ENCODE measurements around the gene CITED4.

Gene CITED4

GRCh38 chr1:40840526-40841323 is 21.4 kb downstream of the CITED4 start:
- peaks cover 0 to 23% of the 10 kb centered on the region in 2 donors for H3K36me3 ChIP-seq (ENCODE audit: control insufficient read depth in 1 of 2, insufficient read depth in 2 of 2, low read length in 2 of 2)
- H3K9me3 ChIP-seq (ENCODE audit: control insufficient read depth in 1 of 2, low read length in 2 of 2): no peaks in the 10 kb centered on the region
- H3K4me1 ChIP-seq (ENCODE audit: control insufficient read depth in 1 of 2, insufficient read depth in 2 of 2, low read length in 2 of 2): no peaks in the 10 kb centered on the region
- H3K4me3 ChIP-seq (ENCODE audit: low read depth in 1 of 2, low read length in 2 of 2): no peak overlapping the region
- H3K27me3 ChIP-seq (ENCODE audit: low read depth, low read length): no peaks in the 10 kb centered on the region
- H3K27ac ChIP-seq (ENCODE audit: low read length): no peak overlapping the region

- H3K4me3 ChIP-seq (ENCODE audit: low read depth in 1 of 2, low read length in 2 of 2): no peak overlapping the region
- H3K4me1 ChIP-seq (ENCODE audit: control insufficient read depth in 1 of 2, insufficient read depth in 2 of 2, low read length in 2 of 2): no peaks in the 10 kb centered on the region
- no peaks in the 10 kb centered on the region for H3K27me3 ChIP-seq (ENCODE audit: low read depth, low read length)
- peaks cover 0 to 25% of the 10 kb centered on the region in 2 donors for H3K36me3 ChIP-seq (ENCODE audit: control insufficient read depth in 1 of 2, insufficient read depth in 2 of 2, low read length in 2 of 2)
- no peaks in the 10 kb centered on the region for H3K9me3 ChIP-seq (ENCODE audit: control insufficient read depth in 1 of 2, low read length in 2 of 2)
- H3K27ac ChIP-seq (ENCODE audit: low read length): no peak overlapping the region
Observed at GRCh38 chr1:40839943-40840335, 22.2 kb downstream of the CITED4 start.

- peaks cover 0 to 30% of the 10 kb centered on the region in 2 donors for H3K36me3 ChIP-seq (ENCODE audit: control insufficient read depth in 1 of 2, insufficient read depth in 2 of 2, low read length in 2 of 2)
- no peaks in the 10 kb centered on the region for H3K27me3 ChIP-seq (ENCODE audit: low read depth, low read length)
- H3K4me3 ChIP-seq (ENCODE audit: low read depth in 1 of 2, low read length in 2 of 2): no peak overlapping the region
Observed at GRCh38 chr1:40838980-40839942, 22.9 kb downstream of the CITED4 start.

GRCh38 chr1:40838045-40838979 is 23.9 kb downstream of the CITED4 start:
- Histone ChIP-seq H3K9me3 (ENCODE audit: control insufficient read depth in 1 of 2, low read length in 2 of 2) (no peaks in the 10 kb centered on the region), H3K27me3 (ENCODE audit: low read depth, low read length) (no peaks in the 10 kb centered on the region), H3K4me3 (ENCODE audit: low read depth in 1 of 2, low read length in 2 of 2) (no peak overlapping the region), H3K36me3 (ENCODE audit: control insufficient read depth in 1 of 2, insufficient read depth in 2 of 2, low read length in 2 of 2) (peaks cover 0 to 33% of the 10 kb centered on the region in 2 donors), H3K27ac (ENCODE audit: low read length) (no peak overlapping the region), H3K4me1 (ENCODE audit: control insufficient read depth in 1 of 2, insufficient read depth in 2 of 2, low read length in 2 of 2) (no peaks in the 10 kb centered on the region)

More at GRCh38 chr1:40838980-40839942, 22.9 kb downstream of the CITED4 start:
- Histone ChIP-seq H3K9me3 (ENCODE audit: control insufficient read depth in 1 of 2, low read length in 2 of 2) (no peaks in the 10 kb centered on the region), H3K4me1 (ENCODE audit: control insufficient read depth in 1 of 2, insufficient read depth in 2 of 2, low read length in 2 of 2) (no peaks in the 10 kb centered on the region), H3K27ac (ENCODE audit: low read length) (no peak overlapping the region)

- Histone ChIP-seq H3K27me3 (ENCODE audit: low read depth, low read length) (no peaks in the 10 kb centered on the region), H3K9me3 (ENCODE audit: control insufficient read depth in 1 of 2, low read length in 2 of 2) (no peaks in the 10 kb centered on the region), H3K27ac (ENCODE audit: low read length) (no peak overlapping the region), H3K36me3 (ENCODE audit: control insufficient read depth in 1 of 2, insufficient read depth in 2 of 2, low read length in 2 of 2) (peaks cover 0 to 36% of the 10 kb centered on the region in 2 donors), H3K4me3 (ENCODE audit: low read depth in 1 of 2, low read length in 2 of 2) (no peak overlapping the region), H3K4me1 (ENCODE audit: control insufficient read depth in 1 of 2, insufficient read depth in 2 of 2, low read length in 2 of 2) (no peaks in the 10 kb centered on the region)
Observed at GRCh38 chr1:40837601-40838000, 24.6 kb downstream of the CITED4 start.

- Histone ChIP-seq H3K9me3 (ENCODE audit: control insufficient read depth in 1 of 2, low read length in 2 of 2) (no peaks in the 10 kb centered on the region), H3K4me1 (ENCODE audit: control insufficient read depth in 1 of 2, insufficient read depth in 2 of 2, low read length in 2 of 2) (no peaks in the 10 kb centered on the region), H3K4me3 (ENCODE audit: low read depth in 1 of 2, low read length in 2 of 2) (no peak overlapping the region), H3K27ac (ENCODE audit: low read length) (no peak overlapping the region), H3K27me3 (ENCODE audit: low read depth, low read length) (no peaks in the 10 kb centered on the region), H3K36me3 (ENCODE audit: control insufficient read depth in 1 of 2, insufficient read depth in 2 of 2, low read length in 2 of 2) (peaks cover 0 to 37% of the 10 kb centered on the region in 2 donors)
Observed at GRCh38 chr1:40836283-40836682, 25.9 kb downstream of the CITED4 start.

- no peaks in the 10 kb centered on the region for H3K9me3 ChIP-seq (ENCODE audit: control insufficient read depth in 1 of 2, low read length in 2 of 2)
- no peak overlapping the region for H3K4me3 ChIP-seq (ENCODE audit: low read depth in 1 of 2, low read length in 2 of 2)
- H3K36me3 ChIP-seq (ENCODE audit: control insufficient read depth in 1 of 2, insufficient read depth in 2 of 2, low read length in 2 of 2): peaks cover 0 to 48% of the 10 kb centered on the region in 2 donors
- no peaks in the 10 kb centered on the region for H3K4me1 ChIP-seq (ENCODE audit: control insufficient read depth in 1 of 2, insufficient read depth in 2 of 2, low read length in 2 of 2)
- no peaks in the 10 kb centered on the region for H3K27me3 ChIP-seq (ENCODE audit: low read depth, low read length)
- H3K27ac ChIP-seq (ENCODE audit: low read length): no peak overlapping the region
Observed at GRCh38 chr1:40834968-40835545, 27.1 kb downstream of the CITED4 start.

GRCh38 chr1:40833979-40834378 is 28.2 kb downstream of the CITED4 start:
- no peaks in the 10 kb centered on the region for H3K9me3 ChIP-seq (ENCODE audit: control insufficient read depth in 1 of 2, low read length in 2 of 2)
- H3K27ac ChIP-seq (ENCODE audit: low read length): no peak overlapping the region
- no peaks in the 10 kb centered on the region for H3K4me1 ChIP-seq (ENCODE audit: control insufficient read depth in 1 of 2, insufficient read depth in 2 of 2, low read length in 2 of 2)
- H3K36me3 ChIP-seq (ENCODE audit: control insufficient read depth in 1 of 2, insufficient read depth in 2 of 2, low read length in 2 of 2): peaks cover 0 to 41% of the 10 kb centered on the region in 2 donors
- no peaks in the 10 kb centered on the region for H3K27me3 ChIP-seq (ENCODE audit: low read depth, low read length)
- H3K4me3 ChIP-seq (ENCODE audit: low read depth in 1 of 2, low read length in 2 of 2): no peak overlapping the region

- Histone ChIP-seq H3K4me1 (ENCODE audit: control insufficient read depth in 1 of 2, insufficient read depth in 2 of 2, low read length in 2 of 2) (no peaks in the 10 kb centered on the region), H3K27ac (ENCODE audit: low read length) (no peak overlapping the region), H3K4me3 (ENCODE audit: low read depth in 1 of 2, low read length in 2 of 2) (no peak overlapping the region), H3K27me3 (ENCODE audit: low read depth, low read length) (no peaks in the 10 kb centered on the region), H3K9me3 (ENCODE audit: control insufficient read depth in 1 of 2, low read length in 2 of 2) (no peaks in the 10 kb centered on the region), H3K36me3 (ENCODE audit: control insufficient read depth in 1 of 2, insufficient read depth in 2 of 2, low read length in 2 of 2) (peaks cover 0 to 34% of the 10 kb centered on the region in 2 donors)
Observed at GRCh38 chr1:40831001-40831732, 31.0 kb downstream of the CITED4 start.

GRCh38 chr1:40830419-40830943 is 31.7 kb downstream of the CITED4 start:
- H3K4me3 ChIP-seq (ENCODE audit: low read depth in 1 of 2, low read length in 2 of 2): no peak overlapping the region
- H3K9me3 ChIP-seq (ENCODE audit: control insufficient read depth in 1 of 2, low read length in 2 of 2): no peaks in the 10 kb centered on the region
- peaks cover 0 to 34% of the 10 kb centered on the region in 2 donors for H3K36me3 ChIP-seq (ENCODE audit: control insufficient read depth in 1 of 2, insufficient read depth in 2 of 2, low read length in 2 of 2)
- no peaks in the 10 kb centered on the region for H3K4me1 ChIP-seq (ENCODE audit: control insufficient read depth in 1 of 2, insufficient read depth in 2 of 2, low read length in 2 of 2)
- no peaks in the 10 kb centered on the region for H3K27me3 ChIP-seq (ENCODE audit: low read depth, low read length)
- H3K27ac ChIP-seq (ENCODE audit: low read length): no peak overlapping the region

Measured in muscle layer of duodenum (tissue), 2 donors.